Motor neuron (in vitro differentiated cells): ENCODE measurements around the gene NEGR1. TPM values are rescaled to one million over a fixed set of nuclear protein-coding genes. Genes with fewer than 3 reads are reported as not detected.

Experiments used
- ATAC-seq, 8 experiments: fragments of 200-7000 bp; cut with Tn5 transposase; replicated peaks in 6 of 8; 2 replicates each; pipeline ENCODE4 v1.8.0; 2021; ENCODE audit warnings: mild to moderate bottlenecking in 8 of 8, moderate library complexity in 8 of 8
- H3K27ac ChIP-seq, 2 donors: fragments of 250-450 bp; sonication (Bioruptor Pico); 2 replicates each; pipeline ENCODE4 v1.9.0; 2021; ENCODE audit warnings: antibody characterized with exemption in 2 of 2, mild to moderate bottlenecking in 2 of 2, moderate library complexity in 1 of 2
- H3K4me1 ChIP-seq, 2 donors: fragments of 250-450 bp; sonication (Bioruptor Pico); replicated peaks in 1 of 2; 2 replicates each; pipeline ENCODE4 v1.6.1; 2021; ENCODE audit warnings: antibody characterized with exemption in 2 of 2, mild to moderate bottlenecking in 2 of 2, moderate library complexity in 1 of 2
- H3K4me3 ChIP-seq, 5 donors: fragments of 250-450 bp; sonication (Bioruptor Pico); 2 replicates each; pipeline ENCODE4 v1.9.0; 2021; ENCODE audit warnings: antibody characterized with exemption in 5 of 5, mild to moderate bottlenecking in 5 of 5, moderate library complexity in 4 of 5
- WGBS, 10 experiments: fragments of 450-650 bp; shearing (Covaris generic); methylation state at CpG; one replicate each; pipeline ENCODE4 v1.0.0; 2022; 5-methylcytosine and 5-hydroxymethylcytosine counted together
- in situ Hi-C, 9 experiments: fragments of 400-800 bp; cut with MboI; loops; one replicate each; pipeline ENCODE4 v1.15.0; 2021; ENCODE audit warnings: low sequenced_read_pairs in 9 of 9, low pct_unique_long_range_greater_than_20kb in 2 of 9; ENCODE audit not compliant: unreplicated experiment in 9 of 9
- total RNA-seq, 8 experiments: library from RNA; unstranded; fragments of 300-600 nt; gene quantifications; 2 replicates each; pipeline versions ENCODE4 v1.2.3 to v1.2.4, GENCODE V29; 2022

Gene NEGR1
- total RNA-seq, 8 experiments from 2014 or later: 0.63 to 40.6 (median 15.1) TPM

- peak in 2 of 8 experiments; percentile 83 to 91 for ATAC-seq
Observed at GRCh38 chr1:71738910-71739309, 543.4 kb downstream of the NEGR1 start.

GRCh38 chr1:71738256-71738655 lies 544.1 kb downstream of the NEGR1 start:
- 50 to 100% (median 80%) methylated on average over 1 of the region's 1 CpG; no CpG with 5 or more reads in 5 of the 10 experiments for WGBS, 10 experiments
- ATAC-seq: no peak
- Histone ChIP-seq H3K4me3 (no peak overlapping the region), H3K27ac (no peak overlapping the region), H3K4me1 (peaks cover 0 to under 1% of the 10 kb centered on the region in 2 donors)
- in situ Hi-C loops: no loop called here

More at GRCh38 chr1:71738910-71739309, 543.4 kb downstream of the NEGR1 start:
- 44 to 95% (median 67%) methylated on average over 2 of the region's 2 CpGs; no CpG with 5 or more reads in 1 of the 10 experiments for WGBS, 10 experiments
- in situ Hi-C loops: no loop called here
- Histone ChIP-seq H3K4me1 (peaks cover 0 to 6% of the 10 kb centered on the region in 2 donors), H3K27ac (no peak overlapping the region), H3K4me3 (no peak overlapping the region)

- Histone ChIP-seq H3K4me3 (no peak overlapping the region), H3K27ac (no peak overlapping the region), H3K4me1 (no peaks in the 10 kb centered on the region)
- no peak for ATAC-seq
- in situ Hi-C loops: no loop called here
- WGBS, 10 experiments: 13 to 93% (median 54%) methylated on average over 1 to 3 of the region's 3 CpGs; no CpG with 5 or more reads in 1 of the 10 experiments
Observed at GRCh38 chr1:71737768-71738167, 544.6 kb downstream of the NEGR1 start.

GRCh38 chr1:71733121-71733520 lies 549.2 kb downstream of the NEGR1 start:
- peak in 3 of 8 experiments; percentile 91 to 98 (median 92) for ATAC-seq
- Histone ChIP-seq H3K27ac (no peak overlapping the region), H3K4me1 (no peaks in the 10 kb centered on the region), H3K4me3 (no peak overlapping the region)
- 0 to 100% (median 69%) methylated on average over 1 to 2 of the region's 2 CpGs for WGBS, 10 experiments
- in situ Hi-C loops: no loop called here

- in situ Hi-C loops: no loop called here
- WGBS, 10 experiments: 45 to 100% (median 78%) methylated on average over 1 to 2 of the region's 2 CpGs; no CpG with 5 or more reads in 1 of the 10 experiments
- Histone ChIP-seq H3K27ac (no peak overlapping the region), H3K4me3 (no peak overlapping the region), H3K4me1 (no peaks in the 10 kb centered on the region)
- no peak for ATAC-seq
Observed at GRCh38 chr1:71721532-71721931, 560.8 kb downstream of the NEGR1 start.

GRCh38 chr1:71719330-71719729 lies 563.0 kb downstream of the NEGR1 start:
- ATAC-seq: no peak
- Histone ChIP-seq H3K4me1 (no peaks in the 10 kb centered on the region), H3K27ac (no peak overlapping the region), H3K4me3 (no peak overlapping the region)
- 14 to 88% (median 78%) methylated on average over 1 to 2 of the region's 2 CpGs; no CpG with 5 or more reads in 2 of the 10 experiments for WGBS, 10 experiments
- in situ Hi-C loops: no loop called here

- in situ Hi-C loops: no loop called here
- no peak overlapping the region for H3K27ac ChIP-seq
- ATAC-seq: no peak
- no peaks in the 10 kb centered on the region for H3K4me1 ChIP-seq
- no peak overlapping the region for H3K4me3 ChIP-seq
Observed at GRCh38 chr1:71717186-71717585, 565.2 kb downstream of the NEGR1 start.

- Histone ChIP-seq H3K4me3 (no peak overlapping the region), H3K4me1 (no peaks in the 10 kb centered on the region), H3K27ac (no peak overlapping the region)
- in situ Hi-C loops: no loop called here
- ATAC-seq: peak in 2 of 8 experiments; percentile 29 to 69
Observed at GRCh38 chr1:71711456-71711855, 570.9 kb downstream of the NEGR1 start.

- no peak for ATAC-seq
- WGBS, 10 experiments: 0 to 97% (median 89%) methylated on average over 1 to 5 of the region's 5 CpGs; no CpG with 5 or more reads in 2 of the 10 experiments
- H3K27ac ChIP-seq: no peak overlapping the region
- in situ Hi-C loops: no loop called here
- no peak overlapping the region for H3K4me3 ChIP-seq
- H3K4me1 ChIP-seq: no peaks in the 10 kb centered on the region
Observed at GRCh38 chr1:71706029-71706671, 576.2 kb downstream of the NEGR1 start.

GRCh38 chr1:71698186-71698585 lies 584.2 kb downstream of the NEGR1 start:
- WGBS, 10 experiments: 45 to 80% (median 67%) methylated on average over 1 of the region's 1 CpG; no CpG with 5 or more reads in 3 of the 10 experiments

GRCh38 chr1:71695821-71696220 lies 586.5 kb downstream of the NEGR1 start:
- no peak overlapping the region for H3K27ac ChIP-seq
- 56 to 100% (median 77%) methylated on average over 1 of the region's 1 CpG; no CpG with 5 or more reads in 1 of the 10 experiments for WGBS, 10 experiments
- H3K4me1 ChIP-seq: no peaks in the 10 kb centered on the region
- ATAC-seq: peak in 2 of 8 experiments; percentile 70 to 76
- no peak overlapping the region for H3K4me3 ChIP-seq
- in situ Hi-C loops: no loop called here

More at GRCh38 chr1:71698186-71698585, 584.2 kb downstream of the NEGR1 start:
- Histone ChIP-seq H3K4me3 (no peak overlapping the region), H3K4me1 (no peaks in the 10 kb centered on the region), H3K27ac (no peak overlapping the region)
- in situ Hi-C loops: no loop called here
- no peak for ATAC-seq

- Histone ChIP-seq H3K27ac (no peak overlapping the region), H3K4me3 (no peak overlapping the region), H3K4me1 (no peaks in the 10 kb centered on the region)
- in situ Hi-C loops: no loop called here
- 50 to 100% (median 68%) methylated on average over 1 of the region's 1 CpG; no CpG with 5 or more reads in 2 of the 10 experiments for WGBS, 10 experiments
- ATAC-seq: no peak
Observed at GRCh38 chr1:71695084-71695483, 587.3 kb downstream of the NEGR1 start.

- Histone ChIP-seq H3K4me1 (no peaks in the 10 kb centered on the region), H3K27ac (no peak overlapping the region), H3K4me3 (no peak overlapping the region)
- in situ Hi-C loops: no loop called here
- ATAC-seq: no peak
Observed at GRCh38 chr1:71693581-71693980, 588.8 kb downstream of the NEGR1 start.

- no peak overlapping the region for H3K27ac ChIP-seq
- no peak for ATAC-seq
- in situ Hi-C loops: no loop called here
- no peak overlapping the region for H3K4me3 ChIP-seq
- no peaks in the 10 kb centered on the region for H3K4me1 ChIP-seq
- 49 to 100% (median 77%) methylated on average over 1 to 2 of the region's 2 CpGs for WGBS, 10 experiments
Observed at GRCh38 chr1:71689635-71690034, 592.7 kb downstream of the NEGR1 start.
